GM10847 (cell line): ENCODE data around the gene SSR3.

Experiments used
- POLR2A ChIP-seq: IDR thresholded peaks from 2 replicates; pipeline ENCODE4 v1.6.1; 2011; ENCODE audit not compliant: insufficient read length; ENCODE audit errors: extremely low read depth

The SSR3 gene

DNA sequence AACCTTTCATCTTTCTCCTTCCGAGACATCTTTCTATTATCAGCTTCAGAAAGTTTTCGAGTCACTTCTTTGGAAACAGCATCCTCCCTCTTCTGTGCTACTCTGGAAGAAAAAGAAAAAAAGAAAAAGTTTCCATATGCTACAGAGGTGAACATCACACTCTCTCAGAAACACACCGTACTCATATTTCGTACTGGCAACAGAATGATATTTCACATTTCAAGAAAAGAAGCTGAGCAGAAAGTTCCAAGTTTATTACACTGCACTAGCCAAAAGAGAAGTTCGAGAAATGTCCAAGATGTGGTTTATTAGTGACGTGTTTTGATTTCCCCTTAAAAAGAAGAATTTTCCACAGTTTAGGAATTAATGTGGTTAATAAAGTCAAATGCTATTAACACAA lies 6.0 kb downstream of the SSR3 start:
- no peak for TF ChIP-seq POLR2A

DNA sequence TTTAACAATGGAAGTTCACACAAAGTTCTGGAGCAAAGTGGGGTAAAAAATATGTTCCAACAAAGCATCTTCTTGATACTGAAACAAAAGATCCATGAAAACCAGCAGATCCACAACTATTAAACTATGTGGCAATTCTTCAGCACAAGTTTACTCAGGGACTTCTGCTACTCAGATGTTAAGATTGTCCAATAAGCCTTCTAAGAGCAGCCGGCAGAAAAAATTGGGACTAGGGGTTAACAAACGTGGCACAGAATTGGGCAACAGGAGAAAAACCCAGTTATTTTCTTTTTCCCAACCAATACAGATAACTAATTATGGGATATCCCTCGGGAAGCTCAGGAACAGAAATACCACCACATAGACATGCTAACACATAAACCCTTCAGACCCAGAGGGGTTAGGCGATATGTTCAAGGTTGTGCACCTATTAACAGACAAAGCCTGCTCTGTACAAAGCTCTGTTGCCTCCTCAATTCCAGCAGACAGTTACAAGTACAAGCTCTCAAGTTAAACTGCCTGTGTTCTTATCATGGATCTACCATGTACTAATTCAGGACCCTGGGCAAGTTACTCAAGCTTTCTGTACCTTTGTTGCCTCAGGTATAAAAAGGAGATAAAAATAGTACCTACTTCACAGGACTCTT lies 6.8 kb downstream of the SSR3 start:
- no peak for TF ChIP-seq POLR2A

DNA sequence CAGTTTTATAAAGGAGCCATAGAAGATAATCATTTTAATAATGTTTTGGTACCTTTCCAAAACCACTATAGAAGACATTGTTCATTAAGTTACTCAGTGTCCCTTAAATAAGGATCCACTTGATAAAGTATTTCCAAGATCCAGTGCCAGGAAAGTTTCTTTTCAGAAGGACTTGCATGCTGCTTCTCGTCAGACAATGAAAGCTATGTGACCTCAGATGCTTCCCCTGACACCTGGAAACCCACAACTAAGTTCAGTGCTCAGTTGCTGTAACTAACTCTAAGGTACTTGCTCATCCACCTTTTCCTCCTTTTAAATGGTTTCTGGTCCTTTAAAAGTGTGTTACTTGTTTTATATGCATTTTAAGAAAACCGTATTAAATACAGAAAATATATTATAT lies 7.3 kb downstream of the SSR3 start:
- no peak for TF ChIP-seq POLR2A

DNA sequence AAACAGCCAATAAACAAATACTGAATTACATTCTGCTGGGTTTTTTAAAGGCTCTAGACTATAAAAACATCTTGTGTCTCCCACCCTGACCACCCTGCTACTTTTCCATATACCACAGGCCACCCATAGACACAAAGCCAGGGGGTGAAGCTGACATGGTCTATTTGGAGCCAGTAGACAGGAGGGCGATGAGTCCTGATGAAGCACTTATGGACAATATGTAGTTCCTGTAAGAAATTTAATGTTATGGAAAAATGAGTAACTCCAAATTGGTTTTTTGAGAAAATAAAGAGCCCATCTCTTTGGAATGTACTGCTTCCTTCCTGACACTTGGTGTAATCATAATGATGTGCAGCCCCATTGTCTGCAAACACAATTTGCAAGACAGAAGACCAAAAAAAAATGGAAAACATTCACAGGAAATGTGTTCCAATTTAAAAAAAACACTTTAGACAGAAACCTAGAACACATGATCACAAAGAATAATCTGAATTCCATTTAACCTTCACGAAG lies 11.8 kb downstream of the SSR3 start:
- TF ChIP-seq POLR2A = no peak

DNA sequence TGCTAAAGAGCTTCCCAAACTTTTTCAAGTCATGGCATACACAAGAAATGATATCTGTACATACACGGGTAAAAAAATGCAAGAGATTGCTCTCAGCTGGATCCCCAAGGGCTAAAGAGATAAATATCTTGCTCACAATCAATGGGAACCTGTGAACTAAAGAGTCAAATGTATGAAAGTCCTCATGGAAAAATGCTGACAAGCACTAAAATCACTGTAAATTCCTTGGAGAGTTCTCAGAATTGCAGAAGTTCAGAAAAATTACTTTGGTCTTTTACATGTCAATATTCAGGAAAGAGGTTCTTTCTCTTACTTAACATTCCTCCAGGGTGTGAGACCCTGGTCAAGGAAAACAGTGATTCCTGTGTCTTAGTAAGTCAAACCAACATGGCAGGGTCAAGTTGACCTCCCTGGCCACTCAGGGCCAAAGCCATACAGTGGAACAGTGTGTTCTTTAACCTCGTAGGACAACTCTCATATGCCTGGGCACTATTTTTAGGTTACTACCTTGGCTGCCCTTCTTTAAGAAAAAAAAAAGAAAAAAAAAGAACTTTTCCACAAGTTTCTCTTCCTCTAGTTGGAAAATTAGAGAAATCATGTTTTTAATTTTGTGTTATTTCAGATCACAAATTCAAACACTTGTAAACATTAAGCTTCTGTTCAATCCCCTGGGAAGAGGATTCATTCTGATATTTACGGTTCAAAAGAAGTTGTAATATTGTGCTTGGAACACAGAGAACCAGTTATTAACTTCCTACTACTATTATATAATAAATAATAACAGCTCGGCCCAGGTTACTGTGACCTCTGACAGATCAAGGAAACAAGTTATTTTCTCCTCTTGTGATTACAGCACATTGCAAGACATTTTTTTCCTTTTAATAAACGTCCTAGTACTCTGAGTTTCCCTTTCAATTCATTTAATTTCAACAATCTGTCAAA lies 12.5 kb downstream of the SSR3 start:
- no peak for TF ChIP-seq POLR2A

DNA sequence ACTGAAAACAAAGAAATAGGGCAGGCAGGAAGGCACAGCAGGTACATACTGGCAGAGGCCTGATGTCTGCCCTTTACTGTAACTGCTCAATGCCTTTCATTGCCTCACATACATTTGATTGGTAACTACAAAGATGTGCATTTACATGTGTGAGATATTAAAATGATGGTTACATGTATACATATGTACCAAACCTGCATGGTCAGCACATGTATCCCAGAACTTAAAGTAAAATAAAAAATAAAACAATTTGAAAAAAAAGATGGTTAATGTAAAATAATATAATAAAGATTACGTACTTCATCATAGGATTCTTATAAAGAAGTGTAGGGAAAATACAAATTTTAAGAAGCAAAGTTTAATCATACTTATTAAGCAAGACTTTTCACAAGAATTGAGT lies 15.1 kb downstream of the SSR3 start:
- no peak for TF ChIP-seq POLR2A

DNA sequence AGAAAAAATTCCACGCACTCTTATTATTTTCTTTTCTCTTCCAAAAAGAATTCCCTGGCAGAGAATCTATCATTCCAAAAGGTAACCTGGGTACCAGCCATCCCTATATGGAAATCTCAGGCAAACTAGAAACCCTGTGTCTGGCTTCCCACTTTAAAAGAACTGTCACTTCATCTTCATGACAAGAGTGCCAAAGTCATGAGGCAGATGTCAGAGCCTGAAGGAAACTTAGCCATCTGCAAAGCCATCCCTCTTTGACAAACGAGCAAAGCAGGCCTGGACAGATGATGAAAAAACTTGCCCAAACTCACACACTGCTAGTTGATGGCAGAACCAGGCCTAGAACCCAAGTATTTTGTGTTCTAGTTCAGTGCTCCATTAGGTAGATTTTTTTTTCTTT lies 15.9 kb downstream of the SSR3 start:
- TF ChIP-seq POLR2A = no peak

DNA sequence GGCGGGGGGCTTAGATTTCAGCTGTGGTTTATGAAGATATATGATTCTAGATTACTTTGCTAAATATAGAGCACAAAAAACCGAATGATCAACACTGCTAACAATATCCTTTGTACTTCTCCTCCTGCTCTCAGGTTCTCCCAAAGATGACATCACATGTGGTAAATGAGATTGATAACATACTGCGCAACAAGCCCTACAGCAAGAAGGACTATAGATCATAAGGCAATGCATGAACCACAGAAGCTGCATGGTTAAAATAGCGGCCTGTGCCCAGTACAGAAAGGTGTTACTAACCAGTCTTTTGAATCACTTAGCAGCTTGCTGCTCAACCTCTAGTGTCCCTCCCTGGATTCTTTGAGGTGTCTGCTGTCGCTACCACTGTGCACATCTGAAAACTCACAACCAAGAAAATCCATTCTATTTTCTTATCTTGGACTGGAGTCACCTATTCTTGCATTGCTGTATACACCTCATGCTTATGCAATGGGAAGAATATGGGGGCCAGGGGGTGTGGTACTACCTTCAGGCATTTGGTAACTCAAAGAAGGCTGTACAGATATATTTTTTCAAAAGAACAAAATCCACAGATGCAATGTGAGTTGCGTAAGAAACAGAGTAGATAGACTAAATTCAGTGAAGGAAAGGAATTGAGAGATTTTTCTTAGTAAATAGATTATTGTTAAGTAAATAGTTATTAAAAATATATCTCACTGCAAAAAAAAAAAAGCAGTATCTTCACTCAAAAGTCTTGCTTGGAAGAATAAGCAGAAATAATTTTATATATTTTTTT lies 18.2 kb downstream of the SSR3 start:
- no peak for TF ChIP-seq POLR2A

DNA sequence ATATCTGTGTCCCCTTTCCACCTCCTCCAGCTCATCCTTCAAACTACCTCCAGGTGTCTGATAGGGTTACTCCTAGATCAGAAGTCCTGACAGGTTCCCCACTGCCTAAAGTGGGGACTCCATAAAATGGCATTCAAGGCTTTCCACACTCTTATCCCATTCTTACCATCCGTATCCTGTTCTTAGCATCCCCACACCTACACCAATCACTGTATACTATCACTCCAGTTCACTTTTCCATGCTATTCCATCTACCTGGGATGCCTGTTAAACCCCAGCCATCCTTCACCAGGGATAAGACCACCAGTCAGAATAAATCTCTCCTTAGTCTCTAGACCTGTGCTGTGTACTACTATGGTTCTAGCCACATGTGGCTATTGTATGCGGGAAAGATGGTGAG lies 19.1 kb downstream of the SSR3 start:
- TF ChIP-seq POLR2A = no peak

DNA sequence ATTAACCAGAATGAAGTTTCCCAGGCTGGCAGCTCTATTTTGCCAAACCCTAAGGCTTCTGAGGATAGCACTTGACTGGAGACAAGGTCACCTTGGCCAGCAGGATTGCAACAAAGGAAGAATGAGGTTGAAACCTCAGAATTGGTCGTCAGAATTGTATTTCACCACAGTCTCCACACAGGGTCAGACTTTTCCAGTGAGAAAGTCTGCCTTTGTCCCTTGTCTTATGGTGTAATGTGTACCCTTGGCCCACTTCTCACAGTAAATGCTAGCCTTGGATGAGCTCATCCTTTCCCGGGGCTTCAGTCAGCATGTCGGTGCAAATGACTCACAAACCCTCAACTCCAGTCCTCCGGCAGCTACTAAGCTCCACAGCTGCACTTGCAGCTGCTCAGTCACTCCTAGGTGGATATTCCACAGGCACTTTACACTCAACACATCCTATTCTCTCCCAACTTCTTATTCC lies 19.7 kb downstream of the SSR3 start:
- TF ChIP-seq POLR2A = no peak

DNA sequence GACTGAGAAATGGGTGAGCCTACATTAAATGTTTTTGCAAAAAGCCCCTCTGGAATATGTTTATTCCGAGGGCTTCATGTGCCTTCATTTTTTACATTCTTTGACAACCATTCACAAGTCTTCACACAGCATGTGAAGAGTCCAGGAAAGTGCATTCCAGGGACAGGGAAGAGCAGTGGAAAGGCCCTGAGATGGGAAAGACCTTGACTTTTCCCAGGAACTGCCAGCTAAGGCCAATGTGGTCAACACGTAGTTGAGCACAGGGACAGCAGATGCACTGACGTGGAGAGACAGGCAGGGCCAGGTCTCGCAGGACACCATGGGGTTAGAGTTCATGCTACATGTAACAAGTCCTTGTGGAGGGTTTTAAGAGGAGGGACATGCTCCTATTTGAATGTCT lies 21.7 kb downstream of the SSR3 start:
- no peak for TF ChIP-seq POLR2A

DNA sequence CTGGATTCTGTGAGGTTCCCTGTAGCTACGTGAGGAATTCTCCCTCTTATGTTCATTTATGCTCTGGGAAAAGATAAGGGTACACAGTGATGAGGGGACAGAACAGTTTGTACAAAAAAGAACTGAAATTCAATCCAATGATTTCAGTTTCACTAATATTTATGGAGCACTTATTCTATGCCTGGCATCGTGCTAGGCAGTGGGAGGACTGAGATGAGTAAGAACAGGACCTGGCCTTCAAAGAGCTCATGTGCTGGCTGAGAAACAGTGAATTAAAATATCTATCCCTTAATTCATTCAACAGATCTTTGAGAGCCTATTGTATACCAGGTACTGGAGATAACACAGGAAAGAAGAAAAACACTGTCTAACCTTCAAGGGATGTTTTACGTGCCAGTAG lies 22.2 kb downstream of the SSR3 start:
- TF ChIP-seq POLR2A = no peak

DNA sequence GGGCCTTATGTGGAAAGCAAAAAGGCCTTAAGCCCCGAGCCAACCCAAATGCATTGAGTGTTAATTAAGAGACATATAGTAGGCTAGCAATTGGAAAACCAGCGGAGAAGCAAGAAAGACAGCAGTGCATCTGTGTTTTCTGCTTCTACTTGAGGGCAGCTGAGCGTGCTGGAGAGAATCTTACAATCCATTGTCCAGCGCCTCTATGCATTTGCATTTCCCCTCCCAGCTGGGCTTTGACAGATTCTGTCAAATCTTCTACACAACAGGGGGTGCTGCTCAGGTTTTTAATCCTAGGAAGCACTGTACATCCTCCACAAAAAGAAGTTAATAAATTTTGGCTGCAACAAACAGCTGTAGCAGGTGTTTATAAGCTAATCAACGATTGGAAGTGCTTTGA lies 23.9 kb downstream of the SSR3 start:
- TF ChIP-seq POLR2A = no peak

DNA sequence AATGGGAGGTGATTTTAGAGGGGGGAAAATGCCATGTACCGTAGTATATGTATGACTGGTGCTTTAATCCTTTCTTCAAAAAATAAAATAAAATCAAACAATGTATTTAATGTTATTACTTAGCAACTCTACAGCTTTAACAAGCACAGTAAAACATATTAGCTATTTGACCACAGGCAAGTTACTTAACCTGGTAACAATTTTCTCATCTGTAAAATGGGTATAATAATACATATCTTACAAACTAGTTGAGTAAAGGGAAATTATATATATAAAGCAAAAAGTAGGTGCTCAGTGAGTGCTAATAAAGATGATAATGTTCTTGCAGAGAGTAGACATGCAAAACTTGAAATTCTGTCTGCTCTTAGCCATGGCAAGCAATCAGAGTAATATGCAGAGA lies 27.9 kb downstream of the SSR3 start:
- TF ChIP-seq POLR2A = no peak

DNA sequence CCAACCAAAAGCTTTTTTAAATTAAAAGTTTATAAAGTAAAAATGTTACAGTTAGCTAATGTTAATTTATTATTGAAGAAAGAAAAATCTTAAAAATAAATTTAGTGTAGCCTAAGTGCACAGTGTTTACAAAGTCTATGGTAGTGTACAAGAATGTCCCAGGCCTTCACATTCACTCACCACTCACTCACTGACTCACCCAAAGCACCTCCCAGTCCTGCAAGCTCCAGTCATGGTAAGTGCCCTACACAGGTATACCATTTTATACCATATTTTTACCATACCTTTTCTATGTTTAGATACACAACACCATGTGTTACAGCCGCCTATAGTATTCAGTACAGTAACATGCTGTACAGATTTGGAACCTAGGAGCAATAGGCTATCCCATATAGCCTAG lies 29.1 kb downstream of the SSR3 start:
- TF ChIP-seq POLR2A = no peak
